ENCODE results near the gene CAPN13. TPM values are rescaled to one million over a fixed set of nuclear protein-coding genes. Genes with fewer than 3 reads are reported as not detected.

Gene CAPN13
- total RNA-seq, 1 donor from 2014 or later: 19.2 TPM

GRCh38 chr2:30709516-30709915 is 97.7 kb downstream of the CAPN13 start:
- intact Hi-C loops (cut with DNase I): loop anchor here (5.0 to 10.0 kb wide), 2 partner anchors 502 to 545 kb away; no protein-coding TSS in a partner anchor
- no peak overlapping the region for H3K4me3 ChIP-seq
- TF ChIP-seq CTCF (IDR thresholded peaks at IDR 0.05): no peak
- no peak overlapping the region for H3K27ac ChIP-seq
- H3K36me3 ChIP-seq: no peaks in the 10 kb centered on the region
- H3K4me1 ChIP-seq: no peaks in the 10 kb centered on the region
- no peak for ATAC-seq
- no peaks in the 10 kb centered on the region for H3K27me3 ChIP-seq
- peak; percentile 40 for DNase-seq
- no peaks in the 10 kb centered on the region for H3K9me3 ChIP-seq

GRCh38 chr2:30708491-30709290 is 98.6 kb downstream of the CAPN13 start:
- Histone ChIP-seq H3K27ac (no peak overlapping the region), H3K4me1 (no peaks in the 10 kb centered on the region), H3K9me3 (no peaks in the 10 kb centered on the region), H3K36me3 (no peaks in the 10 kb centered on the region), H3K4me3 (no peak overlapping the region), H3K27me3 (no peaks in the 10 kb centered on the region)
- peak; percentile 4 for ATAC-seq
- TF ChIP-seq CTCF (IDR thresholded peaks at IDR 0.05): peak; percentile 37
- peak; percentile 35 for DNase-seq
- intact Hi-C loops (cut with DNase I): loop anchor here (5.0 to 10.0 kb wide), 2 partner anchors 501 to 544 kb away; no protein-coding TSS in a partner anchor

- no peak overlapping the region for H3K27ac ChIP-seq
- no peak for TF ChIP-seq CTCF (IDR thresholded peaks at IDR 0.05)
- no peaks in the 10 kb centered on the region for H3K27me3 ChIP-seq
- intact Hi-C loops (cut with DNase I): loop anchor here (5.0 to 10.0 kb wide), 2 partner anchors 500 to 543 kb away; no protein-coding TSS in a partner anchor
- no peaks in the 10 kb centered on the region for H3K9me3 ChIP-seq
- no peak for ATAC-seq
- H3K4me3 ChIP-seq: no peak overlapping the region
- DNase-seq: peak; percentile 29
- H3K36me3 ChIP-seq: no peaks in the 10 kb centered on the region
- H3K4me1 ChIP-seq: no peaks in the 10 kb centered on the region
Measured at GRCh38 chr2:30707304-30707903, 99.8 kb downstream of the CAPN13 start.

- no peak overlapping the region for H3K27ac ChIP-seq
Measured at GRCh38 chr2:30706534-30707303, 100.5 kb downstream of the CAPN13 start.

More at GRCh38 chr2:30706534-30707303, 100.5 kb downstream of the CAPN13 start:
- Histone ChIP-seq H3K4me1 (no peaks in the 10 kb centered on the region), H3K9me3 (peaks cover 7% of the 10 kb centered on the region), H3K36me3 (no peaks in the 10 kb centered on the region), H3K27me3 (no peaks in the 10 kb centered on the region), H3K4me3 (no peak overlapping the region)
- TF ChIP-seq CTCF (IDR thresholded peaks at IDR 0.05): peak; percentile 86
- DNase-seq (peak; percentile 79), ATAC-seq (peak; percentile 71)
- intact Hi-C loops (cut with DNase I): loop anchor here (5.0 to 10.0 kb wide), 2 partner anchors 499 to 542 kb away; no protein-coding TSS in a partner anchor

Data from upper lobe of right lung (tissue), 1 donor.